Fibroblast of upper back skin (primary cell): ENCODE data around the gene SLC6A6.
"Not testable (repeated sequence)": the region's sequence is repeated elsewhere in the genome, so short reads cannot be mapped to it uniquely, and the experiment has no call there.

Experiments used
- DNase-seq: peaks from one replicate; pipeline ENCODE4 v3.0.0-alpha.2; 2013

SLC6A6 gene

GRCh38 chr3:14401692-14402303 lies 608 bp upstream of the SLC6A6 start:
- no peak for DNase-seq

DNA sequence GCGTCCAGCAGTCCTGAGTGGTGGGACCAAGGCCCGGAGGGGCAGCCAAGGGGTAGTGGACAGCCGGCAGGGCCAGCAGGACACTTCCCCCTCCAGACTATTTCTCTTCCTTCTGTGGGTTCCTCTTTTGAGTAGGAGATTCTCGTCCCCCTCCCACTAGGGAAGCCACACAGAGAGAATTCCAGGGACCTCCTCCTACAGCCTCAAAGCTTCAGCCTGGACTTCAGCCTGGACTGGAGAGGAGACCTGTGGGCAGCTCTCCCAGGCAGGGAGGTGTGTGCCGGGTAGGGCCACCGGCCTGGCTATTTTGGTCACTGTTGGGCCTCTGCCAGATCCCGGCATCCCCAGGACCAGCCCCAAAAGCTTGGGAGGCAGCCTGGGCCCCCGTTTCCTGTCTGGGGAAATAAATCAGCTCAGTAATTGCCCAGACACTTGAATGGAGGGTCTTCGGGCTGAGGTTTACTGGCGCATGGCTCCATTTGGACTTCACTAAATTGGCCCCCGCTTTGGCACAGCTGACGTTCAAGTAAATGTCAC lies 1.3 kb downstream of the SLC6A6 start:
- no peak for DNase-seq

DNA sequence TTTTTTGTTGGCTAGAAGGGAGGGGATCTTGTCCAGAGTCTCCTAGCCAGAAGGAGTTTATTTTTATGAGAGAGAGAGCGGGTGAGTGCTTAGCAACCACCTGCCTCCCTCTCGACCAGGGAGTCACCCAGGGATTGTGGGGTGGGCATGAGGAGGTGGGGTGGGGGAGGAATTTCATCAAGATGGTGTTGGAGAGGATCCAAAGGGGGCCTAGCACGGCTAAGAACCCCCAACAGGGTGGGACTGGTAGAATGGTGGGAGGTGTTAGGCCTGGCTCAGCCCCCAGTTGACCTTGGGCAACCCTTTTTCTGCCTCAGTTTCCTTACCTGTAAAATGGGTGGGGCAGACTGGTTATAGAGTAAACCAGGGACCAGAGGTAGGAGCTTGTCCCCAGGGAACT lies 1.8 kb downstream of the SLC6A6 start:
- no peak for DNase-seq

DNA sequence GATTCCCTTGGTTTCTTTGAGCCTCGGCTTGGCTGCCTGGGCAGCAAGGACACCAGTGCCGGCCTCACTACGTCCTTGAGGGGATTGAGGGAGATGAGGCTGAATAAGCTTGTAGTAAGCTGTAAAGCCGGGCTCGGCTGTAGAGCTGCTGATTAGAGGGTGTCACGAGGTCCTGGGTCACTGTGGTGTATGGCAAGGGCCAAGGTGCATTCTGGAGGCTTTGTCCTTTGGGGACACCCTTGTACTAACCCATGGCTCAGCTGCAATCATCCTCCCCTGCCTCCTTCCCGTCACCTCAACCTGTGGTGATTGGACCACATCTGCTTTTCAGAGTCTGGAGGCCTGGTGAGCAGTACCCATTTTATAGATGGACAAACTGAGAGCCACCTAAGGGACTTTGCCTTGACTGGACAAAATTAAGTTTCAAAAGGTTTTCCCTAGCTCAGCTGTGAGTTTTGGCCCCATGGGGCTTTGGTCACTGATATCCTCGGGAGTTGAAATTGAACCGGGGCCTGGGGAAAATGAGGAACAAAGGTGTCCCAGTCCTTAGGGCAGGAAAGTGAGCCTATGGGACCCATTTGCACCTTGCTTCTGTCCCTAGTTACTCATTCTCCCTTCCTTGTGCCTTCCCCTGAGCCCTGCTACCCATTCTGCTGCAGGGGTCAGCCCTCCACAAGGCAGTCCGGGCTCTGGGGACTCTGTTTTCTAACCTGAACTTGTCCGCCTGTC lies 2.4 kb downstream of the SLC6A6 start:
- no peak for DNase-seq

- DNase-seq = no peak
Observed at GRCh38 chr3:14405360-14406238, 3.2 kb downstream of the SLC6A6 start.

- DNase-seq = no peak
Observed at GRCh38 chr3:14406336-14406735, 3.9 kb downstream of the SLC6A6 start.

DNA sequence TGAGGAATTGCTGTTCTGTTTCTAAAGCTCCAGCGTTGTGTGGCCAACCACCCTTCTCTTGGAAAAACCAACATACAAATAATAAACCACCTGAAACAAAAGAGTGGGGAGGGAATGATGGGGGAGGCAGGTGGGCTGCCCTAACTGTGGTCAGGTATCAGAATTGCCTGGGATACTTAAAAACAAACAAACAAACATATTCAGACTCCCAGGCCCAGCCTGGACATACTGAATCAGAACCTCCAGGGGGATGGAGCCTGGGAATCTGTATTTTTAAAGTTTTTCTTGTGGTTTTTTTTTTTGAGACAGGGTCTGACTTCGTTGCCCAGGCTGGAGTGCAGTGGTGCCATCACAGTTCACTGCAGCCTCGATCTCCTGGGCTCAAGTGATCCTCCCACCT lies 4.4 kb downstream of the SLC6A6 start:
- no peak for DNase-seq

DNA sequence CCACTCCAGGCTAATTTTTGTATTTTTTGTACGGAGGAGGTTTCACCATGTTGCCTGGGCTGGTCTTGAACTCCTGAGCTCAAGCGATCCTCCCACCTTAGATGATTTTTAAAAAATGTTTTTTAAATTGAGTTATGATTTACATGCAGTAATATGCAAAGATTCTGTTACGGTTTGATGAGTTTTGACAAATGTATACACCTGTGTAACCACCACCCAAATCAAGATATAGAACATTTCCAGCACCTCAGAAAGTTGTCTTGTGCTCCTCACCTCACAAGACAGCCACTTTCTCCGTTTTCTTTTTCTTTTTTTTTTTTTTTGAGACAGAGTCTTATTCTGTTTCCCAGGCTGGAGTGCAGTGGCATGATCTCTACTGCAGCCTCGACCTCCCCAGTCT lies 4.8 kb downstream of the SLC6A6 start:
- no peak for DNase-seq

GRCh38 chr3:14409779-14410063 lies 7.3 kb downstream of the SLC6A6 start:
- DNase-seq = not testable (repeated sequence)

DNA sequence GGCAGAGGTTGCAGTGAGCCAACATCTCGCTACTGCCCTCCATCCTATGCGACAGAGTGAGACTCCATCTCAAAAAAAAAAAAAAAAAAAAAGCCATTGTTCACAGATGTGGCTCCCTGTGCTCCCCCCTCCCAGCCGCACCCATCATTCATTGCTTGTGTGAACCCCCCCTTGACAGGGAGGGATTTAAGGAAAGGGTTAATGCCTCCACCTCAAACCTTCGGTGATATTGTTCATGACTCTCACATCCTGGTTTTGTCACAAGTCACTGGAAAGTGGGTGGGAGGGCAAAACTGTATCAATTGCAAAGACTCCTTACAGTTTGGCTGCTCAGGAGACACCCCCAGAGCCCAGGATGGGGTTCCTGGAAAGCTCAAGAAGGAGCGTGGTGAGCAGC lies 7.7 kb downstream of the SLC6A6 start:
- DNase-seq = no peak

DNA sequence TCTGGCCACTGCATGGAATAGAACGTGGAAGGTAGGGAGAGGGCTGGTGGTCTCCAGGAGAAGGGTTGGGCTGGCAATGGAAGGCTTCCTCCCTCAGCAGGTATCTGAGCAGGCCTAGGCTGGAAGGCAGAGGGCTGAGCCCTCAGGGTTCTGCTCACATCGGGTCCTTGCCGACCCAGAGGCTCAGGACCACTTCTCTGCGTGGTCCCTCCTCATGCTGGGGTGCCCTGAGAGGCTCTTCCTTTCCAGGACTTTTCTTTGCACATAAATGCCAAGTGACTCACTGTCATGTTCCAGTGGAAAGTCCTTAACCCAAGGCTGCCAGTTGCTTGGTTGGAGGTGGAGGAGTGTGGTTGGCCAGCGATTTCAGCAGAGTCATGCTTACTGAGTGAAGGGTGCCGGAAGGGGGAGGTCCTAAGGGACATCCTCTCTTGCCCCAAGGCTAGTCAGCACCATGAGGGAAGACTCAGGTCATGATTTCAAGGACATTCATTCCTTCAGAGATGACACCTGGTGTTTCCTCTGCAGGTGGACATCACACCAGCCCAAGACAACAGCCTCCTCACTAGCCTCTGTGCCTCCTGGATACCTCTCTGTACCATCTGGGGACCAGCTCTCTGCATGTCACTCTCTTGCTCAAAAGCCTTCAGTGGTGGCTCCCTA lies 8.2 kb downstream of the SLC6A6 start:
- peak; percentile 81 for DNase-seq

DNA sequence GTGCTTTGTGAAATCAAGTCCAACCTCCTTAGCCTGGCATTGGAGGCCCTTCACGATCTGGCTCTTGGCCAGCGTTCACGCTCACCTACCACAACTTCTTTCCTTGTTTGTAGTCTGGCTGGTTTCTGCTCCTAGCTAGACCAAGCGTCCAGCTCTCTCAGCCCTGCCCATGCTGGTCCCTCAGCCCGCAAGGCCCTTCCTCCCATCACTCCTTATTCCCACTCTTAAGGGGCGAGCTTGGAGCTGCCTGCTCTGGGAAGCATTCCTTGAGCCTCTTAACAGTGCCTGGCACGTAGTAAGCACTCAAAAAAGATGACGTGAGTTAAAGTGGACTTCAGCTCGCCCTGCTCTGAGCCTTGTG lies 8.7 kb downstream of the SLC6A6 start:
- no peak for DNase-seq

DNA sequence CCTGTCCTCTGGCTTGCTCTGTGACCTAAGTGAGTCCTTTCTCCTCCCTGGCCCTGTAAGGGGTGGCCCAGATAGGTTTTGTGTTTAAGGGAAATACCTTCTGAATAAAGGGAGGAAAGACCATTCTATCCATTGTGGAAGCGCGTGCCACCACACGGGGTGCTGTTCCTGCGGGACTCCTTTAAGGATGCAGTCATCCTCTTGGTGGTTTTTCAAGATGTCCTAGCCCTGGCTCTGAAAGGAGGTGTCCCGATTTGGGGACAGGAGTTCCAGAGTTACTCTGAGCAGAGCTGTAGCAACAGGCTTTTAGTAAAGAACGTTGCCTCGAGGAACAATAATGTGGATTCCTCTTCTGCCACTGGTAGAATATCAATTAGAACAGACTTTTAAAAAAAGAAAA lies 9.6 kb downstream of the SLC6A6 start:
- DNase-seq = no peak

DNA sequence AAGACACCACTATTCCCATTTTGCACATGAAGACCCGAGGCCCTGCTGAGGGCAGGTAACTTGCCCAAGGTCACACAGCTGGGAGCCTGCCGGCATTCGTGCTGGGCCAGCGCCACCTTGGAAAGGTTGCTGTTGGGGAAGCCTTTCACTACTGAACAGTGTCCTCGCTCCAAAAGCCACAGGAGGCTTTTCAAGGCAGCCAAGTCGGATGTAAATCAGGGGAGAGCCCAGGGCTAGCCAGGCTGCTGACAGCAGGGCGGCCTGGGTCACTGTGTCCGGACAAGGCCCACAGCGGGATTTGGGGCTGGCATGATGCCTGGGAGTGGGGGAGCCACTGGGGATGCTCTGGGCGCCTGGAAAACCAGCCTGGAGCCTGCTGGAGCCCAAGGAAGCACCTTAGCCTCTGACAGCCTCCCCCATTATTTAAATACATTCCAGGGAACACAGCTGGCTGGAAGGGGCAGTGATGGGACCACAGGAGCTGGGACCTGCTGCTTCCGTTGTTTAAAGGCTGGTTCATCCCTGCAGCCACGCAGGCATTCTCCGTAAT lies 10.5 kb downstream of the SLC6A6 start:
- peak; percentile 59 for DNase-seq

- DNase-seq = no peak
Observed at GRCh38 chr3:14413381-14414071, 11.1 kb downstream of the SLC6A6 start.

DNA sequence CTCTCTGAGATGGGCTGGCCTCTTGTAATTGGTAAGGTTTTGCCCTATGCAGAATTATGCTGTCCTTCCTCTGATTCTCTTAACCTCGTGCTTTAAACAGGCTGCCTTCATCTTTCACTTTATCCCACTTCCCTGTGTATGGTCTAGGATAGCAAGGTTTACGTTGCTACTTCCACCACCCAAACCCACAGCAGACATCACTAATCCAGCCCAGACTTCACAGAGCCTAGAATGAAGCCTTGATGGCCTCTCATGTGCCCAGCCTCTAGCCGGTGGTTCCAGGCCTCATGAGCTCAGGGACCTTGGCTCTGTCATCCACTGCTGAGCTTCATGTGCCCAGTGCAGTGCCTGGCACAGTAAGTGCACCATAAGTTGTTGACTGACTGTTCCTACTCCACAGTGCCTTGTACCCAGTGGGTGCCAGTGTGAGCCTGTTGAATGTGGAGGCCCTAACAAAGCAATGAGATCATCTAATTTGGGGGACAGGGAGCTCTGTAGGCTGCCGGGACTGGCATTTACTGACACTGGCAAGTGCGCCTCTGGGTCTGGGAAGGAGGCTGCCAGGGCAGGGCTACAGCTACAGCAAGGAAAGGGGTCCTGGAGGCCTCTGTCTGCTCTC lies 12.5 kb downstream of the SLC6A6 start:
- DNase-seq = no peak

DNA sequence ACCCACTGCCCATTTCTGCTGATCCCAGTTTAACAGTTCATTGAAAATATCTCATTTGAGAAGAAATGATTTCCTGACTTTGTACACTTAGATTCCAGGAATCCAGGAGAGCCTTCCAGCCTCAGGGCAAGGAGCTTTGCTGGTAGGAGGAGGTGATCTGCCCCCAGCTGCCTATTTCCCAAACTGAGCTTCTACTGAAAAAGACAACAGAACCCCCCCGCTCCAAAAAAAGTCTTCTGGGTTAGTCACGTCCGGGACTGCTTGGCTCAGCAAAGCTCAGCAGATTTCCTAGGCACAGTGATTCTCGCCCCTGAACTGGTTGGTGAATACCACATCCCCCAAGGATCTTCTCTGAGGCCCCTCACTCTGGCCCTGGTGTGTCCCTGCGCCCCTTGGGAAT lies 13.1 kb downstream of the SLC6A6 start:
- peak; percentile 74 for DNase-seq

DNA sequence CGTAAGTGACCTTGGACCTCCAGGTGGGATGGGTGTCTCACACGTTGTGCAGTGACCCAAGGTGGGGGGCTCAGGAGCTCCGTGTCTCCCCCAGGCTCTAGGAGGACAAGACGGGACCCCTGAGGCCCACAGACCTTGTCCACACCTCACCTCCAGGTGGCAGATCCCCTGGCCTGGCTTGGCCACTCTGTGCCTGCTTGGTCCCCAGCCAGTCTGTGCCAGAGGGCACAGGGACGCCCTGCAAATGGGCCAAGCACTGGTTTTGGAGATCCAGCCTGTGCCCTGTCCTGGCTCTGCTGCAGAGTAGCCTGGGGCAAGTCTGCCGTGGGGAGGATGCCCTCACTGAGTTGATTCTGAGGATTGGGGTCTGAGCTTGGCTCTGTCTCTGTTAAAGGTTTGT lies 14.0 kb downstream of the SLC6A6 start:
- DNase-seq = no peak

- no peak for DNase-seq
Observed at GRCh38 chr3:14418296-14419250, 16.2 kb downstream of the SLC6A6 start.
